GM19324 (cell line): ENCODE data around the gene NR1I3.

Experiments
- ATAC-seq: cut with Tn5 transposase; IDR thresholded peaks from one replicate; pipeline ENCODE4 v1.9.1; 2021; ENCODE audit warnings: mild to moderate bottlenecking, moderate library complexity; ENCODE audit not compliant: unreplicated experiment, low FRiP score

The NR1I3 gene

DNA sequence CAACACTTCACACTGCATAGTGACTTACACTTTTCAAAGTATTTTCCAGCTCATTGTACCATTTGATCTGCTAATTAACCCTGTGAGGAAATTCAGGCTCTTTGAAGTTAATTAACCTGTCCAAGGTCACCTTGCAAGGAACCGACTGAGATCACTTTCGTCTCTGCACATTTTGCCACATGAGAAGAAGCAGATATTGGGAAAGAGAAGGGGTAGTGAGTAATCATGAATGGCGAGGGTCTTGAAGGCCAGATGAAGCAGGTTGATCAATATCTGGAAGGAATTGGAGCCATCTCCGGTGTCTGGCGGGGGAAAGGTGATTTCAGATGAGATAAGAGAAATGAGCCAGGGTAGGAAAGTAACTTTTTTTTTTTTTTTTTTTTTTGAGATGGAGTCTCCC is 18.0 kb downstream of the NR1I3 start:
- ATAC-seq = no peak

DNA sequence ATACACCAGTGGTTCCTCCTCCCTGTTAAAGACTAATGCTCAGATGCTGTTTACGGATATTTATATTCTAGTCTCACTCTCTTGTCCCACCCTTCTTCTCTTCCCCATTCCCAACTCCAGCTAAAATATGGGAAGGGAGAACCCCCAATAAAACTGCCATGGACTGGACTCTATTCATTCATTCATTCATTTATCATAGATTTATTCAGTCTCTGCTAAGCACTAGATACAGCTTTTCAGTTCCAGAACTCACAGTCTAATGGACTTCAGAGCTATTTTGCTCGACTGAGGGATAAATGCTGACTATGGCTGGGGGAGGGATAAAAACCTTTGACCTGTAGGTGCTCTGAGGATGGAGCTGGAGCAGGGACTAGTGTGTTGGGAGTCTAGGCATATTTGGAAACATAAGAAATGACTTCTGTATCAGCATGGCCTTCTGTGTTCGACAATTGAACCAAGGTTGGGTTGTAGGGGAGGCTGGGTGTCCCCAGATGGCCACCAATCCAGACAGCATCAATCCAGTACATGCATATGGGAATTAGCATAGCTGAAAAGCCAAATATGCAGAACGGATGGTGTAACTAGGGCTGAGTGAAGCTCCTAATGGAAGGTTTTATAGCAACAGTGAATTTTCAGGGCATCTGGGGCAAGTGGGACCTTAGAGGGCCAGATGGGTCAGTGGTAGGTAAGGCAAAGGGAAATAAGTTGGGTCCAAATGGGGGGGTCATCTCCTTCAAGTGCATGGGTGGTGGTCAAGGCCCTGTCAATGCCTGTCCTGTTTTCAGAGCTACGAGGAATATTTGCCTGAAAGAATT is 18.7 kb downstream of the NR1I3 start:
- ATAC-seq = no peak

DNA sequence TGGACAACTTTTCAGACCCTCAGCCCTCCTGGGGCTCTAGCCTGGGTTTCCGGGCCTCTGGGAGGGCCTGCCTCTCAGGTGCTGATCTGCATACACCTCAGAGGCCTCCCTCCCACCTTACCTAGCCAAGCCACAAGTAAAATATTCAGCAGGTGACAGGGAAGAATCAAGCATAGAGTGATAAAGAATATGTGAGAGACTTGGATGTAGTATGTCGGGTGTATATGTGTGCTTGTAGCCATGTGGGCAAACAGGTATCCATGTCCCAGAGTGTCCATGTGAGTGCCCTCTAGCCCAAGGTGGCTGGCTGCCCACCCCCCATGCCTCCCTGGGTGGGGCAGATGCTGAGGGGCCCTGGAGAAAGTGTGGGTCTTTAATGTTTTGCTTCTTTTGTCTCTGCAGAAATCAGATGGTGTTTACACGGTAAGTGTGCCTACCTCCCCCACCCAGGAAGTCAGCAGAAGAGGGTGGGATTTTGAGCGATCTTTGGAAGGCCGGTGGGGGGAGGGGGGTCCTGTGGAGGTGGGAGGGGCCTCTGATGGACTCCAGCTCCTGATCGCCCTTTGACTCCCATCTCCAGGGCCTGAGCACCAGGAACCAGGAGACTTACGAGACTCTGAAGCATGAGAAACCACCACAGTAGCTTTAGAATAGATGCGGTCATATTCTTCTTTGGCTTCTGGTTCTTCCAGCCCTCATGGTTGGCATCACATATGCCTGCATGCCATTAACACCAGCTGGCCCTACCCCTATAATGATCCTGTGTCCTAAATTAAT is 19.5 kb downstream of the NR1I3 start:
- ATAC-seq = no peak

DNA sequence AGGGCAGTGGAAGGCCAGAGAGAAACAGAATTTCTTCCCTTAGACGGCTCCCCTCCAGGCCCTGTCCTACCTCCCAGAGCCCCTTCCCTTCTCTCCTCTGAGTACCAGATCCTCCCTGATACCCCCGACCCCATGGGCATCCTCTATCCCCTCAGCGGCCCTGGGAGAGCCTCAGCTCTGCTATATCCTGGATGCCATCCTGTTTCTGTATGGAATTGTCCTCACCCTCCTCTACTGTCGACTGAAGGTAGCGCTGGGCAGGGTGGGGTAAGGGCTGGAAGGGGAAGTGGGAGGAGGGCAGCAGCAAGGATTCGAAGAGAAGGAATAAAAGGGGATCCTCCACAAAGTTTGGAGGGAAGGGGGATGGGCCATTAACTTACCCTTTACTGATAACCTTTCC is 20.2 kb downstream of the NR1I3 start:
- ATAC-seq = no peak

DNA sequence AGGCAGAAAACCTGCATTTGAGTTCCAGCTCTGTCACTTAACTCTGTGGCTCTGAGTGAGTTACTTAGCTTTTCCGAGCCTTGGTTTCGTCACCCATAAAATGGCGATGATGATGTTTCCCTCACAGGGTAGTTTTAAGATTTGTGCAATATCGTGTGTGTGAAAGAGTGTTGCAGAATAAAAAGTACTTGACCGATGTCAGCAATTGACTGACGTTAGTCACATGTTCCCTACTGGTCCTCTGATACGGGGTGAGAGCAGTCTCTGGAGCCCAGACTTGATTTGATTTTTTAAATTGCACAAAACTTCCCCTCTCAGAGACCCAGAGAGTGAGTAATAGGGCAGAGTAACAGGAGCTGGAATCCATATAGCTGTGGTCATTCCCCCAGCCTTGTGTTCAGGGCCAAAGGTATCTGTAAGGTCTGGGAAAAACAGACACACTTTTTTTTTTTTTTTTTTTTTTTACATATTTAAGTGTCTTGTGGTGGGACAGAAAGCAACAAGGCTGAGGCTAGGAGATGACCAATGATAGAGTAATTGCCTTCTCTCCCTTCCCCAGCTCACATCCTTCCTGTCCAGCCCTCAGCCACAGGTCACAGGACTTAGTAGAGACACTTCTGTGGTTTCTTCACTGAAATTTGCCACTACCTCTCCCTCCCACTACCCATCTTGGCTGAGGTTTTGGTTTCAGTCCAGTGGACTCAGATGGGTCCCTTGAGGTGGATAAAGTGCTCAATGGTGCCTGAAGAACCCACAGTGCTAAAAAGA is 20.9 kb downstream of the NR1I3 start:
- peak; percentile 74 for ATAC-seq

DNA sequence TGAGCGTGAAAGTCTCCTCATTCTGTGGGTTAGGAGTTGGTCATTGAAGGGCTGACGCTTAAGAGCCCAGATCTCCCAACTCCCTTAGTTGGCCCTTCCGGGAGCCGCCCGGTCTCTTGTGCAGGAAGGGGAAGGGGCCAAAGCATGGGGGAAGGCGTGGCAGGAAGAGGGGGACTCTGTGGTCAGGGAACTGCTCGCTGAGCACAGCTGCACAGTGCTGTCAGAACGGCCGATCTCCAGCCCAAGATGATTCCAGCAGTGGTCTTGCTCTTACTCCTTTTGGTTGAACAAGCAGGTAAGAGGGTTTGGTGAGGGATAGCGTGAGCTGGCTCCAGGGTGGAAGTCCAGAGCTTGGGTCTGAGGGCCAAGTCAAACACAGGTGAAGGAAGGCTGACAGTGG is 22.9 kb downstream of the NR1I3 start, which contains the start of gene FCER1G:
FCER1G (plus strand) TSS at position 220 of the 400 bp plus-strand sequence; CDS start at position 247, 27 bp downstream.
- ATAC-seq = no peak

DNA sequence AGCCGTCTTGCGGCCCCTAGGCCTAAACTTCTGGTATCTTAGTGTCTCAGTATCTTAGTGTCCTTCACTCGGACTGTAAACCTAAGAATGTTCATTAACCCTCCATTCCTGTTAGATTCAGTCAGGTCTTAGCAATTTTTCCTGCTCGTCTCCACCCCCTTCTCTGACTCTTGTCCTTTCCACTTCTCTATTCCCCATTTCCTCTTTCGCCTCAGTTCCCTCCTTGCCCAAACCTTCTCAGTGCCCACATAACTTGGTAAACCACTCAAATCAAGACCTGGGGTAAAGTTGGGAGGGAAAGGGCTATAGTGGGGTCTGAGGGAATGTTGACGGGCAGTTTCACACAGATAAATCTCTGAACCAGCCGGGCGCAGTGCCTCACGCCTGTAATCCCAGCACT is 23.6 kb downstream of the NR1I3 start:
- ATAC-seq = no peak

DNA sequence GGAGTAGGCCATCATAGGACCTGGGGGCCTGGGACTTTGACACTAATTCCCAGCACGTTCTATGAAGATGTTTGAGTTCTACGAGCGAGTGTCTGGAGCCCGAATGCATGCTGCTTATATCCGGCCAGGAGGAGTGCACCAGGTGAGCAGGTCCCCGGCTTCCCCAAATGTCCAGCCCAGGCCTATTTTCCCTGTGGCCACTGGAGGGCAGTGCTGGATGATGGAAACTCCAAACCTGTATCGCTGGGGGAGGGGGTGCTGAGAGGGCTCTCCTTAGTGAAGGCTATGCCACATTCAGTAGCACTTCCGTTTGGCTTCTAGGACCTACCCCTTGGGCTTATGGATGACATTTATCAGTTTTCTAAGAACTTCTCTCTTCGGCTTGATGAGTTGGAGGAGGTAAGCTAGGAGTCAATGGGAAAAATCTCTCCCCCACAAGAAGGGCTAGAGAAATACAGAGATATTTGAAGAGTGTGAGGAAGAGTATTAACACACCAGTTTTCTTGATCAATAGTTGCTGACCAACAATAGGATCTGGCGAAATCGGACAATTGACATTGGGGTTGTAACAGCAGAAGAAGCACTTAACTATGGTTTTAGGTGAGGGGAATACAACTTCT is 28.1 kb downstream of the NR1I3 start:
- ATAC-seq = no peak

DNA sequence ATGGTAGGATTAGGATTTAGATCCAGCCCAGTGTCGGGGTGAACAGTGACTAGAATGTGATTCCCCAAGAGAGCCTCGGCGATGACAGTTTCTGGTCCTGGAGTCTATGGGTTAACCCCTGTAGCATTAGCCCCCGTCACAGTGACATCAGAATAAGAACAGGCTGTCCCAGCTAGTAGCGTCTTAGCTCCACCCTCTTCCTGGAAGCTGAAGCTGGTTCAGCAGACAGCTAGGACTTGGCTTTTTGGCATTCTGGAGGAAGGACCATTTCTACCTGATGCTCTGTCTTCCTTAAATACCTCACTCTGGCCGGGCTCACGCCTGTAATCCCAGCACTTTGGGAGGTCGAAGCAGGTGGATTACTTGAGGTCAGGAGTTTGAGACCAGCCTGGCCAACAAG is 30.8 kb downstream of the NR1I3 start:
- ATAC-seq = no peak

DNA sequence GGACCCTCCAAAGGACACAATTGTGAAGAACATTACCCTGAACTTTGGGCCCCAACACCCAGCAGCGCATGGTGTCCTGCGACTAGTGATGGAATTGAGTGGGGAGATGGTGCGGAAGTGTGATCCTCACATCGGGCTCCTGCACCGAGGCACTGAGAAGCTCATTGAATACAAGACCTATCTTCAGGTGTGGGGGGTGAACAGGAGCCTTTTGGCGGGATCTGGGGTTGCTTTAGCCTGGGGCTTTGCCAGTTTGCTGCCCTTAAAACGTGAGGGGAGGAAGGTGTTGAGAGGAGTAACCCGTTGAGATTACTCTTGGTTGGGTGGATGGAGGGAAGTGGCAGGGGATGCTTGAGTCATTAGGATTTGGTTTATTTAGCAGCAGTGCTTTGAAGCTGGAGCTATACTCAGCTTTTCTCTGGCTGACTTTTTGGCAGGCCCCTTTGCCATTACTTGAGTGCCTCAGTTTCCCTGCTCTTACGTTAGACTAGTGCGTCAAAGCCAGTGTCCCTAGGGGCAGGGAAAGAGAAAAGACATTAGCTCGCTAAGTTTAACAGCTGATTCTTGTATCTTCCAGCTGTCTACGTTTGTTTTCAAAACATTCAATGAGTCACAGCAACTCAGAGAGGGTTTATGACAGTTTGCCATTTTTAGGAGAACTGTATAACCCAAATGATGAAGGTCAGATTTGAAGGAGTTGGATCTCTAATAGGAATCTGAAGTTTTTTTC is 31.4 kb downstream of the NR1I3 start:
- ATAC-seq = no peak

DNA sequence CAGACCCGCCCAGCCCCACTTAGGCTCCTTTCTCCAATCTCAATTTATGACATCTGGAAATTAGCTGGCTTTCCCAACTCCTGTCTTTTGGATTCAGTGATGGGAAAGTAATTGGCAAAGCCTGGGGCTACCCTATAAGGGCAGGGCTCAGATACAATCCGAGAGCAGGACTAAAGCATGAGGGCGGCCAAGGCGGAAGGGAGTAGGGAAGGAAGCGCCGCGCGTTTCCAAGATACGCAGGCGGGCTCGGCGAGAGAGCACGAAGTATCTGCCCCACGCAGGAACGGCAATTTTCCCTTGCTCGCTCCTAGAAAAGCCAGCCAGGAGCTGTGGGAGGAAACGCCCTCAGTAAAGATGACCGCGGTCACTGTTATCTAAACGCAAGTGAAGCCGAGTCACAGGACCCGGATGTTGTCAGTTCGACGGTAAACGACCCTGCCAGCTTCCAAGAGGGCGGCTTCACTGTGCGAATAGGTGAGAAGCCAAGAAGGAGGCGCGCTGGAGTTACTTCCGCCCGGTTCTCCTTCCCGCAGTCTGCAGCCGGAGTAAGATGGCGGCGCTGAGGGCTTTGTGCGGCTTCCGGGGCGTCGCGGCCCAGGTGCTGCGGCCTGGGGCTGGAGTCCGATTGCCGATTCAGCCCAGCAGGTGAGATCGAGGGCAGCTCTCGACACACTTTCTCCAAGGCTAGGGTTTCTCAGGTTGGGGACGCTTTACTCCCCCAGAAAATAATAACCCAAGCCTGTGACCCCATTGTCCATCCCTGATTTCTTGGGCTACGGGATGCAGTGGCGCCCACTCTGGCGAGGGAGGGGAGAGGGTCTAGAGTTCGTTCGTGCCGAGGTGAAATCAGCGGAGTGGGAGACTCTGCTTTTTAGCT is 35.9 kb downstream of the NR1I3 start, which contains the start of gene NDUFS2:
NDUFS2 (plus strand) TSS at position 532 of the 877 bp plus-strand sequence; CDS start at position 551, 19 bp downstream.
- ATAC-seq = peak; percentile 90

DNA sequence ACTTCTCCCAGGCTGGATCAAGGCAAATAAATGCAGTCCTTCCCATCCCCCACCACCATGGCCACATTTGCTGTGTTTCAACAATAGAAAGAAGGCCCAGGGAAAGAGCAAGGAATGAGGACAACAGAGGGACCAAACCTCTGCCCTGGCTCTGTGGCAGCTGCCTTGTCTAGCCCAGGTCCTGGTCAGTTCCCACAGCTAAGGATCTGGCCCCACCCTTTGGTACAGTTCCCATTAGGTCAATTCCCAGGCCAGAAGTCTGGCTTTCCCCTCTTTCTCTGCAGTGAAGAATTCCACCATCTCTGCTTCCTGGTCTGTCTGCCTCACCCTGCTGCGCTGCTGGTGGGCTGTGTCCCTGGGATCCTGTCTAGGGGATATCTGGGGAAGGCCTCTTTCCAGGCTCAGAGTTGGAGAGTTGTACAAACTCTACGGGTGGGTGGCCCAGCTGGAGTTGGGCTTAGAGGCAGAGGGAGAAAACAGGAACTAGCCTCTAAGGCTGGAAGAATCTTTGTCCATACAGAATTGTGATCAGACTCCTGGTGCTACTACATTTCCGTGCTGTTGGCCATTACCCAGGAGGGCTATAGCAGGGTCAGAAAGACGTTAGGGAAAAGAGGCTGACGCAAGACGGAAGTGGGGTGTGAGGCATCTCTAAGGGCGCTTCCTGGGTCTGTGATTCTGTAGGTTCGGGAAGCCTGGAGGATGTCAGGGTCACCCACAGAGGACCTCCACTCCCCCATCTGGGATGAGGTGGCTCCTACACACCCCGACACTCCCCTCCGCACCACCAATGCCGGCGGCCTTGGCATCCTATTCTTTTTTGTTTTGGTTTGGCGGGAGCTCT is 36.8 kb downstream of the NR1I3 start:
- no peak for ATAC-seq

DNA sequence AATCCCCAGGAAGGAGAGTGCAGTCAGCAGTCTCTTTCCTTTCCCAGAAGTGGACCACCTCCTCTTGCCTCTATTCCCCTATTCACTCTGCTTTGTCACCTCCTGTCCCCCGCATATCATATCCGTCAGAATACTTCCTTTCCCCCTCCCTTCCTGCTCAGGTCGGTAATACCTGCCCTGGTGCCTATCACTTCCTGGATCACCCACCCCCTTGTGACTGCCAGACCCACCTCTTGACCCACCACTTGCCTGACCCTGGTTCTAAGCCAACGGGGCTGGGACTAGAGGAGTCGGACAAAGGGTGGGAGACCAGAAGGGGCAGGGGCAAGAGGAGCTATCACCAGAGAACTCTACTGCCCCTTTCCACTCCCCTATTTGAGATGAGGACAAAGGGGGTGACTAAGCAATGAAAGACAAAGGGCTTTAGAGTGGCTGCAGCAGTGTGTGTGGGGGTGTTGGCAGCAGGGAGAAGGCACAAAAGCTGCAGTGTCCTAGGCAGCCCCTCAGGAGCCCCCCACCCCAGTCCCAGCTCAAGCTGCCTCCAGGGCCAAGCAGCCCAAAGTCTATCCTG is 37.5 kb downstream of the NR1I3 start:
- ATAC-seq = no peak

DNA sequence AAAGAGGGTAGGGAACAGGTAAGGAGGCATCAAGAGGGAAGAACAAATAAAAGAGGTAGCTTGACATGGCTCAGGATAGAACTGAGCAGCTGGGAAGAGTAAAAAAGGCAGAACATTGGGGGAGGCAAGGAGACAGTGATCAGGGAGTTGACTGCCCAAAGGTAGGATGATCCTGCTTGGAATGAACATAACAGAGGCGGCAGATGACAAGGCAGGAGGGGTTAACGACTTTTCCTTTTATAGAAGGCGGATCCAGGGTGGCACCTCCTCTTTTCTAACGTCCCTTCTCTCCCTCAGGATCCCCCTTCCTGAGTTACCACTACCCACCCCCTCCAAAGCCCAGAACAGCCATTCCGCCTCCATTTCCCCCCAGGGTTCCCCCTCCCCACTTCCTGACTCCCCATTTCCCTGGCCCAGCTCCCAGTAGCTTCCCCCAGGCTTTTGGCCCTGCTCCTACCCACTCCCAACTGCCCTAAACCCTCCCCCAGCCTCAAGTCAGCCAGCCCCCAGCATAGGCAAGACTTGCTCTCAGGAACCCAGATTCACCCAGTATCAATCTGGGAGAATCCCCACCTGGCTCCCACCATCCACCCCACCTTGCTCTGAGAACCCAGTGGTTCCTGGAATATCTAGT is 38.4 kb downstream of the NR1I3 start:
- ATAC-seq = no peak

DNA sequence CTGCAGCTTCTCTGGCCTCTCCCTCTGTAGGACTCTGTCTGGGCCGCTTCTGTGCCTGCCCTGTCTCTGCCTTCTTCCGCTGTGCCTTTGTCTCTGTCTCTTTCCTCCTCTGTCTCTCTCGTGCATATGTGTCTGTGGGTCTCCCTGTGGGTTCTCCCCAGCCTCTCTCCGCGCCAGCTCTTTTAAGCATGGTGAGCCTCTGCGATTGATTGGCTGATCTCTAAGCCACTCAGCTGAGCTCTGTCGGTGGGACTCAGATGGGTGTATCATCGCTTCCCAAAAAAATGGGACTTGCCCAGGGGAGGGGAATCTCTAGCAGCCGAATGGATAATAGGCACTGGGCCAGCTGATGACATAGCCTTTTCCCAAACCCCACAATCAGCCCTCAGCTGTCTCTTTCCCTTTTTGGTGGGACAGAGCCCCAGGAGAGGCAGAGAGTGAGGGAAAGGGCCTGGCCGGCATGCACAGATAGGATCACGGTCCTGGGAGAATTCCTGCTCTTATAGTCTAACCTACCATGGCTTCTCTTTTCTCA is 39.0 kb downstream of the NR1I3 start, which contains the start of gene ADAMTS4:
ADAMTS4 (minus strand) TSS at position 158 of the 535 bp plus-strand sequence. CDS start 427 bp downstream, outside the sequence.
- ATAC-seq = no peak

DNA sequence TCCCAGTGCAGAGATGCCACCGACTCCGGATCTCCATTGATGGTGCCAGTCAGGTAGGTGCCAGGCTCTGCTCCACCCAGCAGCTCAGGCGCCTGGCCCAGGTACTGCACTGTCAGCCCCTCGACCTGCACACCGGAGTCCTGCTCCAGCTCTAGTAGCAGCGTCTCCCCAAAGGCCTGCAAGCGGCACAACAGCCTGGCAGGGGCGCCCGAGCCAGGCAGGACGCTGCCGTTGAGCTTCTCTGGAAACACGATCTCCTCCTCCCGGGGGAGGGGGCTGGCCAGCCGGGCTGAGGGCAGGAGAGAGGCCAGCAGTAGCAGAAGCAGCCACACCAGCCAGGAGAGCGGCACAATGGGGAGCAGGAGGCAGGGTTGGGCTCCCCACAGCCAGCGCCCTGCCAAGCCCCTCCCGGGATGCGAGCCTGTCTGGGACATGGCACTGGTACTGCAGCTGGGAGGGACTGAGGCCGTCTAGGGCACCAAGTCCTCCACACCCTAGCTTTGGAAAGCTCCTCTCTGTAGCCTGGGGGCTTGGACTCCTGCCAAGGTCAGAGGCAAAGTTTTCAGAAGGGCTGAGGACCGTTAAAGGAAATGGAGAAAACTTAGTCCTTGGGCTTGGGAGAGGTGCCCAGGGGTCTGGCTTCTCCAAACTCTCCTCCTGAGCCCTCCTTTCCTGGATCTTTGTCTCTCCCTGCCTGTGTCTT is 39.7 kb downstream of the NR1I3 start:
- no peak for ATAC-seq
